ENCODE measurements around the gene CCDC69.

- TF ChIP-seq, protein P1, sequence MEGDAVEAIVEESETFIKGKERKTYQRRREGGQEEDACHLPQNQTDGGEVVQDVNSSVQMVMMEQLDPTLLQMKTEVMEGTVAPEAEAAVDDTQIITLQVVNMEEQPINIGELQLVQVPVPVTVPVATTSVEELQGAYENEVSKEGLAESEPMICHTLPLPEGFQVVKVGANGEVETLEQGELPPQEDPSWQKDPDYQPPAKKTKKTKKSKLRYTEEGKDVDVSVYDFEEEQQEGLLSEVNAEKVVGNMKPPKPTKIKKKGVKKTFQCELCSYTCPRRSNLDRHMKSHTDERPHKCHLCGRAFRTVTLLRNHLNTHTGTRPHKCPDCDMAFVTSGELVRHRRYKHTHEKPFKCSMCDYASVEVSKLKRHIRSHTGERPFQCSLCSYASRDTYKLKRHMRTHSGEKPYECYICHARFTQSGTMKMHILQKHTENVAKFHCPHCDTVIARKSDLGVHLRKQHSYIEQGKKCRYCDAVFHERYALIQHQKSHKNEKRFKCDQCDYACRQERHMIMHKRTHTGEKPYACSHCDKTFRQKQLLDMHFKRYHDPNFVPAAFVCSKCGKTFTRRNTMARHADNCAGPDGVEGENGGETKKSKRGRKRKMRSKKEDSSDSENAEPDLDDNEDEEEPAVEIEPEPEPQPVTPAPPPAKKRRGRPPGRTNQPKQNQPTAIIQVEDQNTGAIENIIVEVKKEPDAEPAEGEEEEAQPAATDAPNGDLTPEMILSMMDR (conservative IDR thresholded peaks at IDR 0.05; ENCODE audit: low read length) = no peak
- TF ChIP-seq EZH2phosphoT487 (IDR thresholded peaks at IDR 0.05; ENCODE audit: borderline replicate concordance, low read depth, low read length) = no peak
Observed at GRCh38 chr5:151173711-151174611, 49.9 kb downstream of the CCDC69 start.

Measured in OCI-LY7 (cell line).